Measurements from ENCODE around the gene SYTL5.

The SYTL5 gene

DNA sequence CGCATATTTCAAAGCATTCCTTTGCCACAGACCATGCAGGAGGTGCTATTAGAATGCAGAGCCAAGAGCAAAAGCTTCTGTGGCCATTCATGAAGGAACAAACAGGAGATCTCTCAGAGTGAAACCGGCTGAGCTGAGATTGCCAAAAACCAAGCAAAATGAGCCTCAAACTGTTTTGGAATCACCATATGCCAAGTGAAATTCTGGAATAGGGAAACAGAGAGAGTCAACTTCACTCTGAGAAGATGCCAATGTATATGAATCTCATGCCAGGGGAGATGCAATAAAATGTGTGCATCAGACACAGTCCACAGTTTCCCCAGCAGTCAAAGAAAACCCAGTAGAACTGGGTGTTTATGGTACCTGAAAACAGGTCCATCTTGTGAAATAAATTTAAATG lies 172.0 kb downstream of the SYTL5 start:
- no peaks in the 10 kb centered on the region for H3K27me3 ChIP-seq (replicated peaks; ENCODE audit: control insufficient read depth, insufficient read depth, low read length, poor library complexity, severe bottlenecking)
- H3K9me3 ChIP-seq (ENCODE audit: control insufficient read depth, low read length), result no peaks in the 10 kb centered on the region
- no peak overlapping the region for H3K27ac ChIP-seq (ENCODE audit: insufficient read depth, low read length, poor library complexity, severe bottlenecking)
- no peaks in the 10 kb centered on the region for H3K4me1 ChIP-seq (ENCODE audit: control insufficient read depth, insufficient read depth, low read length, poor library complexity, severe bottlenecking)
- no peak overlapping the region for H3K4me3 ChIP-seq (ENCODE audit: insufficient read depth, low read depth, low read length, poor library complexity, severe bottlenecking)
- H3K36me3 ChIP-seq (ENCODE audit: control insufficient read depth, insufficient read depth, low read length), result no peaks in the 10 kb centered on the region
- no peak for DNase-seq
